Hematopoietic multipotent progenitor cell (in vitro differentiated cells): Measurements from ENCODE around the gene TRMT11. TPM values are rescaled to one million over a fixed set of nuclear protein-coding genes. Genes with fewer than 3 reads are reported as not detected.

ENCODE experiments used
- DNase-seq, 3 donors: peaks; one replicate each; pipeline ENCODE4 v3.0.0-alpha.2; 2011 to 2015; ENCODE audit warnings: low read depth in 2 of 3, low spot score in 2 of 3
- small RNA-seq: library from RNA; depleted of rRNA; stranded (forward); fragments of <200 nt; gene quantifications from one replicate; pipeline ENCODE3, GENCODE V24; 2012
- total RNA-seq: library from RNA; depleted of rRNA; stranded (reverse); fragments of >200 nt; gene quantifications from one replicate; pipeline ENCODE4 v1.2.3, GENCODE V29; 2012

Gene TRMT11
- total RNA-seq, 1 donor = 12.1 TPM

DNA sequence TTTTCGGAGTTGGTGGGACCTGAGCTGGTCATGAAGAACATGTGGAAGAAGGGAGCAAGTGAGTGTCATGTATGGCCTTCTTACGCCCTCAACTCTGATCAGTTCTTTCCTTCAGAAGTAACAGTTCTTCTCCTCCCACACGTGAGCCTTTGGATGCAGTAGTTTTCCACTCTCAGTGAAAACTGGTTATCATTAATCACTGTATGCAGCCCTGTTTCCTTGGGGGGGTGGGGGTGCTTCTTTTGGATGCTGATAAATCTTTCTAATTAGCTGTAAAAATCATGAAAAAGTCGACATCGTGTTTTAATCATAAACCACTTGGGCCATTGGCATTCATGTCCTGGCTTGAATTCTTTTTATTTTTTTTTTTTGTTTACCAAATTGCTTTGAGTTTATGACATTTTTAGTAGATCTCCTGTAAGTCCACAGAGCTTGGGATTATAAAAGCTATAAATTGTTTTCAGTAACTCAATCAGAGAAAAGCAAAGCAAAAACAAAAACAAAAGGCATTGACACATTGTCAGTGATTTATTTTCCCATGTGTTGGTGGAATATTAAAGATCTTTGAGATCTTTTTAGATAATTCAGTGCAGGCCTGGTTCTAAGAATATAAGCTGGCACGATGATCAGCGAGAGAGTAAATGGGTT lies 84.8 kb downstream of the TRMT11 start:
- DNase-seq = no peak

GRCh38 chr6:126072172-126072571 lies 85.8 kb downstream of the TRMT11 start:
- no peak for DNase-seq

DNA sequence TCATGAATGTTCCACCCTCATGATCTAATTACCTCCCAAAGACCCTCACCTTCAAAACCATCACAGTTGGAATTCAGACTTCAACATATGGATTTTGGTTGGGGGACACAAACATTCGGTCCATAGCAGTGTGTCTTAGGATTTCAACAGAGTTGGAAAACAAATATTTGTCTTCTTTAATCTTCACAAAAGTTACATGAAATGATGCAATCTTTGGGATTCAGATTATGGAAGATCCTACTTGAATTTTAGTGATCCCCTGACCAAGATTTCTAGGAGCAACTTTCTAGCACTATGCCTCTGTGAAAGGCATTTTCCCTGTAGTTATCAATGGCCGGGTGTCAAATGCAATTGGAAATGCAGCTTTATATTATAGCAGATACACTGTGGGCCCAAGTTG lies 86.5 kb downstream of the TRMT11 start:
- no peak for DNase-seq

GRCh38 chr6:126075335-126076071 lies 89.2 kb downstream of the TRMT11 start:
- no peak for DNase-seq

GRCh38 chr6:126076992-126077664 lies 90.8 kb downstream of the TRMT11 start:
- no peak for DNase-seq

DNA sequence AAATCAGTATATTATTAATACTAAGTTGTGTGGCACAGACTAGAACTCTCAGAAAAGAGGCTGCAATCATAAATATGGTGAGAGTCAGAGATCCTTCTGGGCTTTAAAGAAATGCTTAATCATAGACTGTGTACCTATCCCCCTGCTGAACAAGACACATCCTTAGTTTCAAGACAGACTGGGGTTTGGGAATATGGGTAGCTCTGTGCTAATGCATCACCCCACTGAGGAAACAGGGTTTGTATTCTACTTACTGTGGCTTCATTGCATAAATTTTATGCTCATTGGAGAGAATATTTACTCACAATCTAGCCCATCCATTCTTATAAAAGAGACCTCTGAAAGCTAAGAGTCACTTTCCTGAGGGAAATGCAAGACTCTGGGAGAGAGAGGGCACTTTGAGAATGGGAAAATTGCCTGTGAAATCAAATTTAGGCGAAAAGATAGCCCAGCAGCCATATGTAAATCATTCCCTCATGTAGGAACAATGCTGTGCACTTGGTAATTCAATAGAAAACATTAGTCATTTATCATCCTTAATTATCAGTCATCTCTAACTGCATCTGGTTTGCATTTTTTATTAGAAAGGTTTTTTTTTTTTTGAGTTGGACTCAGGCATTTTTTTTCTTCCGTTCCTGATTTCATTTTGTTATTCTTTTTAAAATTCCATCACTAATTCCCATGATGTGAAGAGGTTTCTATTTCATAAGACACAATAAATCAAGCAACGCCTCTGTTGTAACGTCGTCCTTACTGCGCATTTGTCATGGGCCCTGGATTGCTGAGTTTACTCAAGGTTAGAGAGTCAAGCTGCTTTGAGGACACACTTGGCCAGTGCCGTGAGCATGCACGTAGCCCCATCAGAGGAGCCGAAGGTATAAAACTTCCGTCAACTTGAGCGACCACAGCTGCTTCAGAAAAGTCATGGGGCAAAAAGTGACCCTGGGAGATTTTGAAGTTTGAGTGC lies 91.8 kb downstream of the TRMT11 start:
- DNase-seq = no peak

GRCh38 chr6:126083875-126084274 lies 97.5 kb downstream of the TRMT11 start:
- DNase-seq = no peak

DNA sequence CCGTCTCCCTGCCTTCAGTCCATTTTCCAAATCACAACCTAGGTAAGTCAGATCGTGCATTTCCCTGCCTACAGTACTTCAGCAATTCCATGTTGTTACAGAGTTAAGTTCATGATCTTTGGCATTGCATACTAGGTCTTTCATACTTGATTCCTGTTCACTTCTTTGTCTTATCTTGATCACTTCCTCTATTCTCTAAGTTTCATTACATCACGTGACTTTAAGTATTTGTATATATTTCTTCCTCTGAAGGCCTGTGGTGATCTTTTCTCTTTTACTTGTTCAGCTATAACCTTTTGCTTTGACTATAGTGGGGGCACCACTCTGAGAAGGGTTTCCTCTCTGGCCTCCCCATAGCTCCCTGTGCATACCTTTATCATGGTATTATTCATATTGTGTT lies 100.2 kb downstream of the TRMT11 start:
- peak in 1 of 3 donors; percentile 6 for DNase-seq

Small RNA genes lying within 50 kb of the gene (small RNA-seq; reads per million reads assigned to genes)
- gene RNA5SP216 = not detected

Other genes starting within 250 kb of the TRMT11 start
- not detected for gene HEY2, start 236.9 kb upstream of the TRMT11 start, total RNA-seq
- 105 TPM for gene NCOA7, start 195.6 kb upstream of the TRMT11 start, total RNA-seq
- 10.2 TPM for gene HINT3, start 29.8 kb upstream of the TRMT11 start, total RNA-seq